K562 (cell line): Measurements from ENCODE around the gene HACD1. TPM values are rescaled to one million over a fixed set of nuclear protein-coding genes. Genes with fewer than 3 reads are reported as not detected.
A peak's percentile ranks its signal among the peaks of the same experiment; 100 is the strongest.

Source experiments
- C11orf30 ChIP-seq: fragments of 450-650 bp; IDR thresholded peaks from 2 replicates; pipeline ENCODE4 v1.6.1; 2016; ENCODE audit warnings: low read depth, mild to moderate bottlenecking
- CBFB ChIP-seq: sonication (generic); formaldehyde crosslinking; IDR thresholded peaks from 2 replicates; pipeline ENCODE4 v1.4.0; 2020; ENCODE audit warnings: mild to moderate bottlenecking, missing genetic modification reagents
- DLX4 ChIP-seq: fragments of 250-450 bp; sonication (Bioruptor Pico); IDR thresholded peaks from 2 replicates; pipeline ENCODE4 v1.6.1; 2021; ENCODE audit warnings: mild to moderate bottlenecking
- DPF2 ChIP-seq: fragments of 450-650 bp; IDR thresholded peaks from 2 replicates; pipeline ENCODE4 v1.6.1; 2016
- HINFP ChIP-seq: fragments of 450-650 bp; conservative IDR thresholded peaks from 2 replicates; pipeline ENCODE4 v1.6.1; 2016; ENCODE audit warnings: missing genetic modification characterization, low read depth, mild to moderate bottlenecking, control low read depth, missing compliant biosample characterization
- KDM1A ChIP-seq, 2 experiments: fragments of 450-650 bp; IDR thresholded peaks; 2 replicates each; pipeline ENCODE4 v1.6.1; 2016; ENCODE audit warnings: mild to moderate bottlenecking in 2 of 2
- MECOM ChIP-seq: fragments of 250-450 bp; sonication (Bioruptor Pico); IDR thresholded peaks from 2 replicates; pipeline ENCODE4 v1.8.0; 2022; ENCODE audit warnings: inconsistent platforms
- MEF2D ChIP-seq: conservative IDR thresholded peaks from 2 replicates; pipeline ENCODE4 v1.6.1; 2016; ENCODE audit warnings: low read depth, missing genetic modification characterization, missing compliant biosample characterization
- MTA2 ChIP-seq: fragments of 450-650 bp; IDR thresholded peaks from 2 replicates; pipeline ENCODE4 v1.6.1; 2016; ENCODE audit warnings: low read depth
- NELFE ChIP-seq: IDR thresholded peaks from 2 replicates; pipeline ENCODE4 v1.6.1; 2011; ENCODE audit warnings: mild to moderate bottlenecking; ENCODE audit not compliant: insufficient read depth, insufficient read length
- NFATC3 ChIP-seq: fragments of 450-650 bp; IDR thresholded peaks from 2 replicates; pipeline ENCODE4 v1.6.1; 2017; ENCODE audit warnings: mild to moderate bottlenecking
- NFE2 ChIP-seq: IDR thresholded peaks from 2 replicates; pipeline ENCODE4 v1.6.1; 2014; ENCODE audit warnings: antibody characterized with exemption, low read depth
- NFE2L1 ChIP-seq: fragments of 450-650 bp; IDR thresholded peaks from 2 replicates; pipeline ENCODE4 v1.6.1; 2016; ENCODE audit warnings: missing genetic modification characterization, low read depth, mild to moderate bottlenecking, missing compliant biosample characterization, moderate library complexity, borderline replicate concordance
- POLR3G ChIP-seq: IDR thresholded peaks from 2 replicates; pipeline ENCODE4 v1.6.1; 2011; ENCODE audit not compliant: insufficient read length, insufficient replicate concordance; ENCODE audit errors: extremely low read depth
- PTBP1 ChIP-seq: fragments of 200-400 bp; formaldehyde crosslinking; IDR thresholded peaks from 2 replicates; pipeline ENCODE4 v1.6.1; 2017; ENCODE audit warnings: low read depth, low read length
- PTRF ChIP-seq: fragments of 450-650 bp; IDR thresholded peaks from 2 replicates; pipeline ENCODE4 v1.6.1; 2016; ENCODE audit warnings: mild to moderate bottlenecking, missing genetic modification characterization, missing compliant biosample characterization
- PTTG1 ChIP-seq: fragments of 450-650 bp; IDR thresholded peaks from 2 replicates; pipeline ENCODE4 v1.6.1; 2016; ENCODE audit warnings: low read depth, mild to moderate bottlenecking, missing genetic modification characterization, missing compliant biosample characterization
- SMAD2 ChIP-seq: fragments of 150-350 bp; IDR thresholded peaks from 2 replicates; pipeline ENCODE4 v1.6.1; 2014; ENCODE audit warnings: low read depth, mild to moderate bottlenecking, low read length
- SMAD4 ChIP-seq: fragments of 250-450 bp; sonication (Bioruptor Pico); conservative IDR thresholded peaks from 2 replicates; pipeline ENCODE4 v1.8.0; 2021; ENCODE audit warnings: inconsistent platforms, mild to moderate bottlenecking, moderate library complexity
- STAT5A ChIP-seq: IDR thresholded peaks from 2 replicates; pipeline ENCODE4 v1.6.1; 2012; ENCODE audit warnings: low read length, inconsistent platforms, borderline replicate concordance
- ZNF239 ChIP-seq: fragments of 250-450 bp; sonication (Bioruptor Pico); IDR thresholded peaks from 2 replicates; pipeline ENCODE4 v1.4.0; 2020; ENCODE audit warnings: mild to moderate bottlenecking
- ZNF253 ChIP-seq: fragments of 250-450 bp; sonication (Bioruptor Pico); conservative IDR thresholded peaks from 2 replicates; pipeline ENCODE4 v1.6.1; 2021; ENCODE audit warnings: mild to moderate bottlenecking
- ZNF282 ChIP-seq: sonication (generic); formaldehyde crosslinking; IDR thresholded peaks from 2 replicates; pipeline ENCODE4 v1.8.1; 2023; ENCODE audit warnings: missing genetic modification reagents
- ZNF311 ChIP-seq: fragments of 250-450 bp; sonication (Bioruptor Pico); IDR thresholded peaks from 2 replicates; pipeline ENCODE4 v1.4.0; 2020; ENCODE audit warnings: mild to moderate bottlenecking, moderate library complexity
- ZNF696 ChIP-seq: fragments of 250-450 bp; sonication (Bioruptor Pico); conservative IDR thresholded peaks from 2 replicates; pipeline ENCODE4 v1.4.0; 2020; ENCODE audit warnings: mild to moderate bottlenecking, moderate library complexity
- ZNF780A ChIP-seq: fragments of 250-450 bp; sonication (Bioruptor Pico); IDR thresholded peaks from 2 replicates; pipeline ENCODE4 v1.5.0; 2021; ENCODE audit warnings: mild to moderate bottlenecking
- polyA plus RNA-seq, 8 experiments: library from polyadenylated mRNA; depleted of rRNA in 4 of 8; stranded (reverse) in 5 of 8; unstranded in 3 of 8; fragments of >200 nt; fragmentation: Nextera tagmentation in 2 of 8; fragmentation: Illumina TruSeq in 1 of 8; extraction: Ambion mirVana in 2 of 8; extraction: Trizol in 1 of 8; gene quantifications; 2 replicates each; pipeline versions ENCODE4 v1.2.1 to v1.2.3, GENCODE V29; 2011 to 2014; ENCODE audit warnings: inconsistent platforms in 1 of 8, missing spikeins in 1 of 8
- total RNA-seq, 7 experiments: library from RNA; depleted of rRNA in 6 of 7; stranded (reverse); fragments of >200 nt in 6 of 7; fragmentation: Illumina TruSeq in 2 of 7; extraction: Trizol in 2 of 7; gene quantifications; 2 replicates each; pipeline versions ENCODE4 v1.2.1 to v1.2.3, GENCODE V29; 2011 to 2021; ENCODE audit warnings: low replicate concordance in 1 of 7
- TF ChIP-seq, protein P1 (sequence below): sonication (generic); formaldehyde crosslinking; IDR thresholded peaks from 2 replicates; pipeline ENCODE4 v1.8.1; 2023; ENCODE audit warnings: mild to moderate bottlenecking, missing genetic modification reagents
- TF ChIP-seq, protein P2 (sequence below): IDR thresholded peaks from 2 replicates; pipeline ENCODE4 v1.6.1; 2016; ENCODE audit warnings: missing genetic modification characterization, missing compliant biosample characterization

Gene HACD1
- total and polyA plus RNA-seq, 9 of the 15 experiments (the other 6 are each of a cell fraction or from before 2014, with no cell fraction given), result 0.99 to 4.5 (median 2.4) TPM

- TF ChIP-seq C11orf30 (no peak; the same call in 1 of the 2 replicates), MEF2D (tag) (peak; percentile 88), ZNF696 (no peak), STAT5A (no peak), SMAD2 (no peak), ZNF311 (CRISPR knock-in tag) (peak; percentile 44; the same call in 1 of the 2 replicates), SMAD4 (peak; percentile 74), PTTG1 (tag) (peak; percentile 85), NFATC3 (no peak), MECOM (CRISPR knock-in tag) (peak; percentile 85), HINFP (tag) (peak; percentile 89), ZNF780A (CRISPR knock-in tag) (no peak), DLX4 (no peak), ZNF253 (CRISPR knock-in tag) (no peak), NFE2L1 (tag) (peak; percentile 53; the same call in 1 of the 2 replicates), ZNF239 (CRISPR knock-in tag) (peak; percentile 29; the same call in 1 of the 2 replicates), PTRF (tag) (peak; percentile 93), ZNF282 (CRISPR knock-in tag) (no peak), POLR3G (no peak), MTA2 (no peak), CBFB (CRISPR knock-in tag) (no peak), DPF2 (no peak), NELFE (no peak), NFE2 (0 out of 2 replicates have a peak, but pooled peaks have one; percentile 20), KDM1A (IDR thresholded peaks at IDR 0.05) (no peak), PTBP1 (no peak)
- TF ChIP-seq, protein P1, sequence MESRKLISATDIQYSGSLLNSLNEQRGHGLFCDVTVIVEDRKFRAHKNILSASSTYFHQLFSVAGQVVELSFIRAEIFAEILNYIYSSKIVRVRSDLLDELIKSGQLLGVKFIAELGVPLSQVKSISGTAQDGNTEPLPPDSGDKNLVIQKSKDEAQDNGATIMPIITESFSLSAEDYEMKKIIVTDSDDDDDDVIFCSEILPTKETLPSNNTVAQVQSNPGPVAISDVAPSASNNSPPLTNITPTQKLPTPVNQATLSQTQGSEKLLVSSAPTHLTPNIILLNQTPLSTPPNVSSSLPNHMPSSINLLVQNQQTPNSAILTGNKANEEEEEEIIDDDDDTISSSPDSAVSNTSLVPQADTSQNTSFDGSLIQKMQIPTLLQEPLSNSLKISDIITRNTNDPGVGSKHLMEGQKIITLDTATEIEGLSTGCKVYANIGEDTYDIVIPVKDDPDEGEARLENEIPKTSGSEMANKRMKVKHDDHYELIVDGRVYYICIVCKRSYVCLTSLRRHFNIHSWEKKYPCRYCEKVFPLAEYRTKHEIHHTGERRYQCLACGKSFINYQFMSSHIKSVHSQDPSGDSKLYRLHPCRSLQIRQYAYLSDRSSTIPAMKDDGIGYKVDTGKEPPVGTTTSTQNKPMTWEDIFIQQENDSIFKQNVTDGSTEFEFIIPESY (CRISPR knock-in tag), result no peak
- TF ChIP-seq, protein P2, sequence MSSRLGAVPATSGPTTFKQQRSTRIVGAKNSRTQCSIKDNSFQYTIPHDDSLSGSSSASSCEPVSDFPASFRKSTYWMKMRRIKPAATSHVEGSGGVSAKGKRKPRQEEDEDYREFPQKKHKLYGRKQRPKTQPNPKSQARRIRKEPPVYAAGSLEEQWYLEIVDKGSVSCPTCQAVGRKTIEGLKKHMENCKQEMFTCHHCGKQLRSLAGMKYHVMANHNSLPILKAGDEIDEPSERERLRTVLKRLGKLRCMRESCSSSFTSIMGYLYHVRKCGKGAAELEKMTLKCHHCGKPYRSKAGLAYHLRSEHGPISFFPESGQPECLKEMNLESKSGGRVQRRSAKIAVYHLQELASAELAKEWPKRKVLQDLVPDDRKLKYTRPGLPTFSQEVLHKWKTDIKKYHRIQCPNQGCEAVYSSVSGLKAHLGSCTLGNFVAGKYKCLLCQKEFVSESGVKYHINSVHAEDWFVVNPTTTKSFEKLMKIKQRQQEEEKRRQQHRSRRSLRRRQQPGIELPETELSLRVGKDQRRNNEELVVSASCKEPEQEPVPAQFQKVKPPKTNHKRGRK (tag), result no peak
Observed at GRCh38 chr10:17563452-17563851, 53.7 kb downstream of the HACD1 start (continued).
